Measurements from ENCODE around the gene NEGR1. TPM values are rescaled to one million over a fixed set of nuclear protein-coding genes. Genes with fewer than 3 reads are reported as not detected.

The NEGR1 gene
- total and polyA plus RNA-seq, 11 donors, result 1.7 to 11.3 (median 6.8) TPM

DNA sequence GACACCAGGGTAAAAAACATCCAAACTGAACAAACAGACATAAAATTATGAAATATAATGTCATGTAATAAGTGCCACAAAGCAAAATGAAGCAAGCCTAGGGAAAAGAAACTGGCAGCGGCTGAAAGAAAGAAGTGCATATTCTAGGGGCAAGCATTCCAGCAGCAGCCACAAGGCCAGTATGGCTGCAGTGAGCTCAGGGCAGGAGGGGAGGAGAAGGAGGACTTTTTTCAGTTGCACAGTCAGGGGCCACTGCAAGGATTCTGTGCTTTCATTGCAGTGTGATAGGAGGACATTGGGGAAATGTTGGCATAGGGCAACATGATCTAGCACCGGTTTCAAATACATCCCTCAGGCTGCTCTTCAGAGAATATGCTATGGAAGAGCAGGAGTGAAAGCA is 263.8 kb downstream of the NEGR1 start:
- peaks cover 0 to 9% (median 0%) of the 10 kb centered on the region in 12 donors for H3K4me1 ChIP-seq
- no peak for DNase-seq
- H3K27me3 ChIP-seq, result no peaks in the 10 kb centered on the region
- intact Hi-C loops (cut with DNase I), result no loop called here
- ATAC-seq, result no peak
- no peaks in the 10 kb centered on the region for H3K9me3 ChIP-seq
- H3K36me3 ChIP-seq, result no peaks in the 10 kb centered on the region
- H3K4me3 ChIP-seq, result no peak overlapping the region
- TF ChIP-seq, protein P1, sequence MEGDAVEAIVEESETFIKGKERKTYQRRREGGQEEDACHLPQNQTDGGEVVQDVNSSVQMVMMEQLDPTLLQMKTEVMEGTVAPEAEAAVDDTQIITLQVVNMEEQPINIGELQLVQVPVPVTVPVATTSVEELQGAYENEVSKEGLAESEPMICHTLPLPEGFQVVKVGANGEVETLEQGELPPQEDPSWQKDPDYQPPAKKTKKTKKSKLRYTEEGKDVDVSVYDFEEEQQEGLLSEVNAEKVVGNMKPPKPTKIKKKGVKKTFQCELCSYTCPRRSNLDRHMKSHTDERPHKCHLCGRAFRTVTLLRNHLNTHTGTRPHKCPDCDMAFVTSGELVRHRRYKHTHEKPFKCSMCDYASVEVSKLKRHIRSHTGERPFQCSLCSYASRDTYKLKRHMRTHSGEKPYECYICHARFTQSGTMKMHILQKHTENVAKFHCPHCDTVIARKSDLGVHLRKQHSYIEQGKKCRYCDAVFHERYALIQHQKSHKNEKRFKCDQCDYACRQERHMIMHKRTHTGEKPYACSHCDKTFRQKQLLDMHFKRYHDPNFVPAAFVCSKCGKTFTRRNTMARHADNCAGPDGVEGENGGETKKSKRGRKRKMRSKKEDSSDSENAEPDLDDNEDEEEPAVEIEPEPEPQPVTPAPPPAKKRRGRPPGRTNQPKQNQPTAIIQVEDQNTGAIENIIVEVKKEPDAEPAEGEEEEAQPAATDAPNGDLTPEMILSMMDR (IDR thresholded peaks at IDR 0.05), result no peak
- TF ChIP-seq POLR2A (IDR thresholded peaks at IDR 0.05), result no peak
- WGBS, 4 donors, result 75 to 96% (median 83%) methylated on average over 2 of the region's 2 CpGs
- no peak overlapping the region for H3K27ac ChIP-seq

DNA sequence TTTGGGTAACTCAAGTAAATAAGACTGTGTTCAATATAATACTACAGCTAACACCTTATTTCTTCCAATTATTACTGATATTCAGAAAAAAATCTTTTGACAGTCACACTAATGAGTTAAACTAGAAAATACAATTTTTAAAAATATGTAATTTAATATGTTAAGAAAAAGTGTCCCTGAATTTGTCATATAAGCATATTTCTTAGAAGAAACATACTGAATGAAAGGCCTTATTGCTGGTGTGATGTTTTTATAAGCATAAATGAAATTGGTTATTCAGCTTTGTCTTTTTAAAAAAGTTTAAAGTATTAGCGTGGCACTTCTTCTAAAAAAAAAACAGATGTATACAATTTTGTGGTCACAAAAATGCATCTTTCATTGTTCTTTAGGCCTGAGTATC is 267.3 kb downstream of the NEGR1 start:
- no peak overlapping the region for H3K4me3 ChIP-seq
- no peak for ATAC-seq
- 89 to 95% (median 91%) methylated on average over 1 of the region's 1 CpG for WGBS, 4 donors
- peaks cover 0 to 24% (median 0%) of the 10 kb centered on the region in 12 donors for H3K4me1 ChIP-seq
- H3K27ac ChIP-seq, result no peak overlapping the region
- no peaks in the 10 kb centered on the region for H3K27me3 ChIP-seq
- intact Hi-C loops (cut with DNase I), result no loop called here
- no peaks in the 10 kb centered on the region for H3K9me3 ChIP-seq
- DNase-seq, result no peak
- no peaks in the 10 kb centered on the region for H3K36me3 ChIP-seq
- TF ChIP-seq, protein P1 (IDR thresholded peaks at IDR 0.05), result no peak
- TF ChIP-seq POLR2A (IDR thresholded peaks at IDR 0.05), result no peak

DNA sequence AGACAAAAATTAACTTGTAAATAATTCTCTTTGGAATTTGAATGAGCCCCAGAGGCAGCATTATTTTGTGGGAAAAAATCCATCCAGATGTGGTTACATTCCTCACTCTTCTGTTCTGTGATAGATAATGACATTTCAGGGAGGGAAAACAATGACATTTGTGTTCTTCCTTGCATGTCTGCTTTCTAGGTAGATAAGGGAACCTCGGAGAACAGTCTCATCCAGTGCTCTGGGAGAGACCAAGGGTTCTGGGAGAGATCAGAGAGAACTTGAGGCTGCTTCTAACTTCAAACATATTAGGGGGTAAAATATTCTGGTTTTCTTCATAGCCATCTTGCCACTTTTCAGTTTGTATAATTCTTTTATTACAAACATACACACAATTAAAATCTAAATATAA is 269.2 kb downstream of the NEGR1 start:
- TF ChIP-seq POLR2A (IDR thresholded peaks at IDR 0.05), result no peak
- TF ChIP-seq, protein P1 (IDR thresholded peaks at IDR 0.05), result no peak
- intact Hi-C loops (cut with DNase I), result no loop called here
- H3K4me1 ChIP-seq, result peaks cover 0 to 30% (median 4%) of the 10 kb centered on the region in 12 donors
- WGBS, 4 donors, result 14 to 19% (median 16%) methylated on average over 1 of the region's 1 CpG
- DNase-seq, result no peak
- H3K9me3 ChIP-seq, result no peaks in the 10 kb centered on the region
- H3K4me3 ChIP-seq, result no peak overlapping the region
- no peaks in the 10 kb centered on the region for H3K27me3 ChIP-seq
- no peak for ATAC-seq
- no peaks in the 10 kb centered on the region for H3K36me3 ChIP-seq
- H3K27ac ChIP-seq, result no peak overlapping the region

DNA sequence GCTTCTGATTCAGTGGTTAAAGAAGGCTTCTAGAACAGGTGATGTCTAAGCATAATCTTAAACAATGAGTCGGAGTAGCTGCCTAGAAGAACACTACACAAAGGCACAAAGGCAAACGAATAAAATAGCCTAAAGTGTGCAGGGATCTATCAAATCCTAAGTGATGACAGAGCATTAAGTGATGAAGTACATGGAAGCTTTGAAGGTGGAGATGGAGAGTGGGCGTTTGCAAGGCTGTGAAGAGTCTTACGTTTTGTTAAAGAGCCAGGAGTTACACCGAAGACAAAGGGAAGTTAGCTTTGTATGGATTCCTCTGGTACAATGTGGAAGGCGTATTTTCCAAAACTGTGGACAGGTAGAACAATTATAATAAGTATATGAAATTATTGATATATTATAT is 270.6 kb downstream of the NEGR1 start:
- no peaks in the 10 kb centered on the region for H3K9me3 ChIP-seq
- peaks cover 0 to 39% (median 4%) of the 10 kb centered on the region in 12 donors for H3K4me1 ChIP-seq
- TF ChIP-seq POLR2A (IDR thresholded peaks at IDR 0.05), result no peak
- TF ChIP-seq, protein P1 (IDR thresholded peaks at IDR 0.05), result no peak
- intact Hi-C loops (cut with DNase I), result no loop called here
- H3K36me3 ChIP-seq, result no peaks in the 10 kb centered on the region
- WGBS, 4 donors, result 43 to 72% (median 51%) methylated on average over 6 of the region's 6 CpGs
- ATAC-seq (no peak), DNase-seq (no peak)
- H3K27ac ChIP-seq, result no peak overlapping the region
- no peak overlapping the region for H3K4me3 ChIP-seq
- H3K27me3 ChIP-seq, result no peaks in the 10 kb centered on the region

Data from heart left ventricle (tissue), 16 donors.